Vagina (tissue), 2 donors: ENCODE measurements around the gene USP19.

Source experiments
- POLR2A ChIP-seq, 2 donors: fragments of 450-650 bp; IDR thresholded peaks; one replicate each; pipeline ENCODE4 v1.6.1; 2017; ENCODE audit warnings: antibody characterized with exemption in 2 of 2, mild to moderate bottlenecking in 2 of 2, moderate library complexity in 2 of 2
- TF ChIP-seq, protein P1 (sequence below), 3 experiments: fragments of 450-650 bp in 2 of 3; fragments of 200-600 bp in 1 of 3; sonication (generic) in 1 of 3; IDR thresholded peaks; one replicate each; pipeline ENCODE4 v1.5.1; 2017 to 2019; ENCODE audit warnings: antibody characterized with exemption in 3 of 3, mild to moderate bottlenecking in 2 of 3, moderate library complexity in 2 of 3

DNA sequence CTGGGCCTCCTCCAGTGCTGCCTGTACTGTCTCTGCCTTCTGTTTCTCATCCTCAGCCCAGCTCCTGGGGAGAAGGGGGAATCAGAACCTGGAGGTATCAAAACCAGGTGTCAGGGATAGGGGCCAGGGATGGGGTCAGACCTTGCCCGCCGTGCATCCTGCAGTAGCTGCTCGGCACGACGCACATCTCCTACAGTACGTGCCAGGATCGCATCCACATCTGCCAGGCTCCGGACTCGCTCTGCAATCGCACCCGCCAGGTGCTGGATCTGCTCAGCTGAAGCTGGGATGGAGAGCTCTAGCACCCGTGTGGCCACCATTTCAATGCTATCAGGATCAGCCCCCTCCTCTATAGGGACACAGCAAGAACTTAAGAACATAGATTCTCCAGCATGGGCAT lies 1.4 kb upstream of the USP19 start:
- TF ChIP-seq, protein P1, sequence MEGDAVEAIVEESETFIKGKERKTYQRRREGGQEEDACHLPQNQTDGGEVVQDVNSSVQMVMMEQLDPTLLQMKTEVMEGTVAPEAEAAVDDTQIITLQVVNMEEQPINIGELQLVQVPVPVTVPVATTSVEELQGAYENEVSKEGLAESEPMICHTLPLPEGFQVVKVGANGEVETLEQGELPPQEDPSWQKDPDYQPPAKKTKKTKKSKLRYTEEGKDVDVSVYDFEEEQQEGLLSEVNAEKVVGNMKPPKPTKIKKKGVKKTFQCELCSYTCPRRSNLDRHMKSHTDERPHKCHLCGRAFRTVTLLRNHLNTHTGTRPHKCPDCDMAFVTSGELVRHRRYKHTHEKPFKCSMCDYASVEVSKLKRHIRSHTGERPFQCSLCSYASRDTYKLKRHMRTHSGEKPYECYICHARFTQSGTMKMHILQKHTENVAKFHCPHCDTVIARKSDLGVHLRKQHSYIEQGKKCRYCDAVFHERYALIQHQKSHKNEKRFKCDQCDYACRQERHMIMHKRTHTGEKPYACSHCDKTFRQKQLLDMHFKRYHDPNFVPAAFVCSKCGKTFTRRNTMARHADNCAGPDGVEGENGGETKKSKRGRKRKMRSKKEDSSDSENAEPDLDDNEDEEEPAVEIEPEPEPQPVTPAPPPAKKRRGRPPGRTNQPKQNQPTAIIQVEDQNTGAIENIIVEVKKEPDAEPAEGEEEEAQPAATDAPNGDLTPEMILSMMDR (IDR thresholded peaks at IDR 0.05), result no peak
- no peak for TF ChIP-seq POLR2A (IDR thresholded peaks at IDR 0.05)
